Upper lobe of left lung (tissue), 4 donors: ENCODE data around the gene LILRB2.

Source experiments
- CTCF ChIP-seq, 6 experiments: fragments of 450-650 bp in 4 of 6; fragments of 200-600 bp in 2 of 6; sonication (generic) in 2 of 6; IDR thresholded peaks; one replicate each; pipeline ENCODE4 v1.5.1; 2016 to 2019; ENCODE audit warnings: antibody characterized with exemption in 6 of 6
- POLR2A ChIP-seq, 4 donors: fragments of 450-650 bp; IDR thresholded peaks; one replicate each; pipeline ENCODE4 v1.5.1; 2016 to 2017; ENCODE audit warnings: antibody characterized with exemption in 4 of 4, mild to moderate bottlenecking in 2 of 4

GRCh38 chr19:54319892-54320670 lies 39.2 kb upstream of the LILRB2 start:
- no peak for TF ChIP-seq CTCF (IDR thresholded peaks at IDR 0.05)
- no peak for TF ChIP-seq POLR2A (IDR thresholded peaks at IDR 0.05)
